Loucy (cell line): ENCODE results near the gene CYGB.

Experiments used
- H2AFZ ChIP-seq: fragments of 200-600 bp; sonication (generic); 2 replicates; pipeline ENCODE4 v1.6.0; 2016; ENCODE audit warnings: antibody characterized with exemption, mild to moderate bottlenecking, low read length, moderate library complexity
- H3F3A ChIP-seq: fragments of 200-600 bp; 2 replicates; pipeline ENCODE4 v1.6.0; 2016; ENCODE audit warnings: antibody characterized with exemption, low read depth, mild to moderate bottlenecking
- H3K27me3 ChIP-seq: fragments of 200-600 bp; sonication (generic); 2 replicates; pipeline ENCODE4 v1.6.1; 2014; ENCODE audit warnings: low read length, mild to moderate bottlenecking; ENCODE audit not compliant: insufficient read depth, poor library complexity, severe bottlenecking
- H3K36me3 ChIP-seq: fragments of 200-600 bp; sonication (generic); 2 replicates; pipeline ENCODE4 v1.6.1; 2016; ENCODE audit warnings: low read length; ENCODE audit not compliant: insufficient read depth
- H3K4me1 ChIP-seq: fragments of 200-600 bp; sonication (generic); 2 replicates; pipeline ENCODE4 v1.5.1; 2014; ENCODE audit warnings: low read length, mild to moderate bottlenecking; ENCODE audit not compliant: insufficient read depth, poor library complexity, severe bottlenecking
- H3K4me2 ChIP-seq: fragments of 200-600 bp; sonication (generic); 2 replicates; pipeline ENCODE4 v1.6.0; 2014; ENCODE audit warnings: antibody characterized with exemption, low read length, low read depth, mild to moderate bottlenecking; ENCODE audit not compliant: poor library complexity, severe bottlenecking
- H3K4me3 ChIP-seq: fragments of 200-600 bp; sonication (generic); 2 replicates; pipeline ENCODE4 v1.5.1; 2014; ENCODE audit warnings: low read length, mild to moderate bottlenecking, mixed read lengths; ENCODE audit not compliant: poor library complexity, severe bottlenecking
- H3K79me2 ChIP-seq: fragments of 200-600 bp; sonication (generic); 2 replicates; pipeline ENCODE4 v1.6.1; 2014; ENCODE audit warnings: low read length; ENCODE audit not compliant: insufficient read depth
- H3K9ac ChIP-seq: fragments of 200-600 bp; sonication (generic); 2 replicates; pipeline ENCODE4 v1.6.0; 2014; ENCODE audit warnings: mild to moderate bottlenecking, low read depth, low read length, moderate library complexity; ENCODE audit not compliant: poor library complexity, severe bottlenecking
- H3K9me2 ChIP-seq: fragments of 200-600 bp; sonication (generic); replicated peaks from 2 replicates; pipeline ENCODE4 v1.6.1; 2016; ENCODE audit warnings: low read depth, low read length, mixed read lengths
- H3K9me3 ChIP-seq: fragments of 200-600 bp; sonication (generic); 2 replicates; pipeline ENCODE4 v1.6.1; 2014; ENCODE audit warnings: mild to moderate bottlenecking, antibody characterized with exemption, low read length, low read depth; ENCODE audit not compliant: insufficient read depth
- H4K20me1 ChIP-seq: fragments of 200-600 bp; sonication (generic); 2 replicates; pipeline ENCODE4 v1.6.0; 2014; ENCODE audit warnings: antibody characterized with exemption, low read length, mild to moderate bottlenecking; ENCODE audit not compliant: insufficient read depth, poor library complexity, severe bottlenecking
- EZH2phosphoT487 ChIP-seq: fragments of 200-600 bp; IDR thresholded peaks from 2 replicates; pipeline ENCODE4 v1.6.1; 2018; ENCODE audit warnings: antibody characterized with exemption, mild to moderate bottlenecking, moderate library complexity, borderline replicate concordance
- TF ChIP-seq, protein P1 (sequence below): fragments of 200-600 bp; sonication (generic); conservative IDR thresholded peaks from 2 replicates; pipeline ENCODE4 v1.5.1; 2014; ENCODE audit warnings: mild to moderate bottlenecking, antibody characterized with exemption, low read length

The CYGB gene

DNA sequence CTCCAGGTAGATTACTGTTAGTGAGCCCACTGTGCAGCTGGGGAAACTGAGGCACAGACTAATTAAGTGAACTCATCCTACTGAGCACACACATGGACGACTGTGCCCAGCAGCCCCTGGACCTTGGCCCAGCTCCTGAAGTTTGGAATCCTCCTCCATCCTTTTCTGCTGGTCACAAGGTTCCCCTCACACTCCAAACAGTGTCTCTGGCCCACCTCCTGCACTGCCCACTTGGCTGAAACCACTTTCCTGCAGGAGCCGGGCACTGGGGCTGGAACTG, 39.9 kb downstream of the CYGB start:
- Histone ChIP-seq H3K4me1 (peaks cover 40% of the 10 kb centered on the region), H3K27me3 (no peaks in the 10 kb centered on the region), H3K4me2 (no peak overlapping the region), H3K9ac (no peak overlapping the region), H3K9me2 (no peaks in the 10 kb centered on the region), H2AFZ (no peak overlapping the region), H3K9me3 (no peaks in the 10 kb centered on the region), H3K4me3 (no peak overlapping the region), H3F3A (no peaks in the 10 kb centered on the region), H3K36me3 (no peaks in the 10 kb centered on the region), H4K20me1 (no peaks in the 10 kb centered on the region), H3K79me2 (no peaks in the 10 kb centered on the region)
- no peak for TF ChIP-seq EZH2phosphoT487
- TF ChIP-seq, protein P1, sequence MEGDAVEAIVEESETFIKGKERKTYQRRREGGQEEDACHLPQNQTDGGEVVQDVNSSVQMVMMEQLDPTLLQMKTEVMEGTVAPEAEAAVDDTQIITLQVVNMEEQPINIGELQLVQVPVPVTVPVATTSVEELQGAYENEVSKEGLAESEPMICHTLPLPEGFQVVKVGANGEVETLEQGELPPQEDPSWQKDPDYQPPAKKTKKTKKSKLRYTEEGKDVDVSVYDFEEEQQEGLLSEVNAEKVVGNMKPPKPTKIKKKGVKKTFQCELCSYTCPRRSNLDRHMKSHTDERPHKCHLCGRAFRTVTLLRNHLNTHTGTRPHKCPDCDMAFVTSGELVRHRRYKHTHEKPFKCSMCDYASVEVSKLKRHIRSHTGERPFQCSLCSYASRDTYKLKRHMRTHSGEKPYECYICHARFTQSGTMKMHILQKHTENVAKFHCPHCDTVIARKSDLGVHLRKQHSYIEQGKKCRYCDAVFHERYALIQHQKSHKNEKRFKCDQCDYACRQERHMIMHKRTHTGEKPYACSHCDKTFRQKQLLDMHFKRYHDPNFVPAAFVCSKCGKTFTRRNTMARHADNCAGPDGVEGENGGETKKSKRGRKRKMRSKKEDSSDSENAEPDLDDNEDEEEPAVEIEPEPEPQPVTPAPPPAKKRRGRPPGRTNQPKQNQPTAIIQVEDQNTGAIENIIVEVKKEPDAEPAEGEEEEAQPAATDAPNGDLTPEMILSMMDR = no peak

DNA sequence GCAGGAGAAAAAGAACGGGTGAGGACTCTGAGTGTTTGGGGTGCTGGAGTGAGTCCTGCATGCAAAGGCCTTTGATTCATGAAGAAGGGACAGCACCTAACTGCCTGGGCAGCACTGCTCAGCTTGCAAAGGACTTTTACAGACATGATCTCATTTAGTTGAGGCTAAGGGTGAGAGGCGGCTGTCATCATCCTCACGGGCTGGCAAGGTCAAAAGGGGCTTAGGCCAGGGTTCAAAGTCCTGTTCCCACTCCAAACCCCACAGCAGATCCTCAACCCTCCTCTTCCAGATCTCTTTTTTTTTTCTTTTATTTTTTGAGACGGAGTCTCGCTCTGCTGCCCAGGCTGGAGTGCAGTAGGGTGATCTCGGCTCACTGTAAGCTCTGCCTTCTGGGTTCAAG, 41.0 kb downstream of the CYGB start:
- H3K4me1 ChIP-seq = peaks cover 38% of the 10 kb centered on the region

DNA sequence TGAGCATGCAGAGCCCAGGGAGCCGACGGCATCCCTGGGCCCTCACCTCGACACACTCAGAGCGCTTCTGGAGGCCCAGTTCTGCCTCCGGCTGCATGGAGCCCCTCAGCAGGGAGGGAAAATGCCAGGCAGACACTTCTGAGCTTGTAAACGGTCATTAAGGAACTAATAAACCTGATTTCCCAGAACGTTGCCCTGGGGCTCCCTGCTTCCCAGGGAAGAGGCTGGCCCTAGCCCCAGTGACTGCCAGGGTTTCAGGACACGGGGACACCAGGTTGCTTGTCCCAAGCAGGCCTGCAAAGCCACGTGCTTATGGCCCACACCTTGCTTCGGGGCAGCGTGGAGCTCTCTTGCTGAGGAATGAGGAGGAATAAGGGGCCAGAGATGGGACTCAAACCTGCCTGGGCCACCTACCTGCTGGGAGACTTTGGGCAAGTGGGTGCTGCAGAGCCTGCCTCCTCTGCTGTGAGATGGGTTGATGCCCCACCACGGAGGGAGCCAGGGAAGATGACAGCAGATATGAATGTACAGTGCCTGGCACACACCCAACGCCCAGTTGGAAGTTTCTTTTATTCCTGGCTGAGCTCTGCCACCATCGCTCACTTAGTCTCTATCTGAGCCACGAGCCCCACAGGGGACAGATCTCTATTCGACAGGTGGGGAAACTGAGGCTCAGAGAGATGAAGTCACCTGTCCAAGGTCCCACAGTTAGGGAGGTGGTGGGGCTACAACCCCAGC, 41.7 kb downstream of the CYGB start:
- no peak for TF ChIP-seq EZH2phosphoT487
- TF ChIP-seq, protein P1 = no peak
- Histone ChIP-seq H3K27me3 (no peaks in the 10 kb centered on the region), H4K20me1 (no peaks in the 10 kb centered on the region), H3K9ac (no peak overlapping the region), H3K36me3 (no peaks in the 10 kb centered on the region), H3K9me2 (no peaks in the 10 kb centered on the region), H2AFZ (no peak overlapping the region), H3K4me3 (no peak overlapping the region), H3K4me2 (no peak overlapping the region), H3F3A (no peaks in the 10 kb centered on the region), H3K79me2 (no peaks in the 10 kb centered on the region), H3K4me1 (peaks cover 33% of the 10 kb centered on the region), H3K9me3 (no peaks in the 10 kb centered on the region)

More for the DNA sequence above, 41.0 kb downstream of the CYGB start:
- Histone ChIP-seq H3K27me3 (no peaks in the 10 kb centered on the region), H4K20me1 (no peaks in the 10 kb centered on the region), H3K4me3 (no peak overlapping the region), H3K4me2 (no peak overlapping the region), H3K79me2 (no peaks in the 10 kb centered on the region), H3F3A (no peaks in the 10 kb centered on the region), H3K36me3 (no peaks in the 10 kb centered on the region), H2AFZ (no peak overlapping the region), H3K9me3 (no peaks in the 10 kb centered on the region), H3K9me2 (no peaks in the 10 kb centered on the region), H3K9ac (no peak overlapping the region)
- TF ChIP-seq, protein P1 = no peak
- no peak for TF ChIP-seq EZH2phosphoT487
